Measurements from ENCODE around the gene ENTR1.

DNA sequence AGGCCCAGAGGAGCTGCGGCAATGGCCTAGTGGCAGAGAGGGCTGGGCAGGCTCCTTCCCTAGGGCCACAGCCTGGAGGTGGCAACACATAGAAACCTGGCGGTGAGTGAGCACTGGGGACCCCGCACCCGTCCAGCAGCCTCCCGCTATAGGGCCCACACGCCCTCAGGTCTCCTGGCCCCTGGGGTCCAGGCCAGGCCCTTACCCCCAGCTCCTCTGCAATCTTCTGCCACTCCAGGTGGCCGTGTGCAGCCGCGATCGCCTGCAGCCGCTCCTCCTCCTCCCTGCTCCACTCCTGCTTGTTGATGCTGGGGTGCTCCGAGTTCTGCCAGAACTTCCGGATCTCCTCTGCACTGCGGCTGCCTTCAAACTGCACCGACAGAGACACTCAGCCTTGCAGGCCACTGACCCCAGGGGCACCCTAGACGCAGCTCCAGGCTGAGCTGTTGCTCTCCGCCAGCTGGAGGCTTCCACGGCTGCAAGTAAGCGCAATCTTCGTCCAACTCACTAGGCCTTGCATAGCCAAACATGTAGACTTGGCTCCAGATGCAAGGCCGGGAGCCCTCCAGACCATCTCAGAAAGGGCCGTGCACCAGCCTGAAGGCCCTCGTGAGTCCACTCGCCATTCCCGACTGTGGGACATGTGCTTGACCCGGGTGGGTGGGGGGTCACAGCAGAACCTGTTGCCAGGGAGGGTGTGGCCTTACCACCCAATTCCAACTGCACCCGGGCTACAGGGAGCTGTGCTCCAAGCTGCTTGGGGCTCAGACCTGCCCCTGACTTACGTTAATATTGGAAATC is 18.5 kb downstream of the ENTR1 start:
- no peak for TF ChIP-seq EZH2 (IDR thresholded peaks at IDR 0.05; ENCODE audit: borderline replicate concordance, insufficient read depth, low read depth, low read length, poor library complexity, severe bottlenecking)
- no peak for TF ChIP-seq CTCF (IDR thresholded peaks at IDR 0.05)

Measured in B cell (primary cell).